Lung (tissue), 12 donors: ENCODE data around the gene CIDEA. TPM values are rescaled to one million over a fixed set of nuclear protein-coding genes. Genes with fewer than 3 reads are reported as not detected.

Experiments
- ATAC-seq: fragments of 200-7000 bp; cut with Tn5 transposase; one replicate; pipeline ENCODE4 v1.9.1; 2020; ENCODE audit warnings: moderate number of reproducible peaks; ENCODE audit not compliant: insufficient read depth, low FRiP score
- DNase-seq, 3 donors: peaks; one replicate each; pipeline ENCODE4 v3.0.0-alpha.2; 2013 to 2017
- H3K27ac ChIP-seq, 2 donors: one replicate each; pipeline ENCODE4 v1.5.1; 2013; ENCODE audit warnings: mild to moderate bottlenecking in 2 of 2, moderate library complexity in 2 of 2, control low read depth in 1 of 2, inconsistent platforms in 1 of 2, low read depth in 1 of 2, low read length in 1 of 2
- H3K27me3 ChIP-seq, 3 donors: one replicate each; pipeline ENCODE4 v1.5.1; 2013; ENCODE audit warnings: low read length in 2 of 3; ENCODE audit not compliant: control insufficient read depth in 3 of 3, insufficient read depth in 3 of 3
- H3K36me3 ChIP-seq, 4 donors: one replicate each; pipeline ENCODE4 v1.5.1; 2013; ENCODE audit warnings: low read length in 4 of 4, mild to moderate bottlenecking in 1 of 4, moderate library complexity in 1 of 4; ENCODE audit not compliant: control insufficient read depth in 4 of 4, insufficient read depth in 4 of 4
- H3K4me1 ChIP-seq, 5 donors: one replicate each; pipeline ENCODE4 v1.5.1; 2013; ENCODE audit warnings: low read length in 5 of 5, mild to moderate bottlenecking in 2 of 5, moderate library complexity in 1 of 5; ENCODE audit not compliant: control insufficient read depth in 5 of 5, insufficient read depth in 5 of 5
- H3K4me3 ChIP-seq: one replicate; pipeline ENCODE4 v1.5.1; 2013; ENCODE audit warnings: mild to moderate bottlenecking, control low read depth, moderate library complexity
- H3K9ac ChIP-seq, 2 donors: one replicate each; pipeline ENCODE4 v1.5.1; 2013; ENCODE audit warnings: low read length in 2 of 2, control low read depth in 1 of 2; ENCODE audit not compliant: insufficient read depth in 1 of 2
- H3K9me3 ChIP-seq, 4 donors: one replicate each; pipeline ENCODE4 v1.5.1; 2013; ENCODE audit warnings: low read length in 3 of 4, mild to moderate bottlenecking in 1 of 4, moderate library complexity in 1 of 4; ENCODE audit not compliant: control insufficient read depth in 4 of 4, insufficient read depth in 3 of 4
- CTCF ChIP-seq: IDR thresholded peaks from 2 replicates; pipeline ENCODE4 v1.5.1; 2012; ENCODE audit warnings: mild to moderate bottlenecking; ENCODE audit errors: control extremely low read depth, extremely low read depth
- WGBS, 2 donors: extraction: QIAGEN DNeasy Blood & Tissue Kit; methylation state at CpG; one replicate each; pipeline ENCODE4 v1.1.7; 2013; 5-methylcytosine and 5-hydroxymethylcytosine counted together
- polyA plus RNA-seq, 2 donors: library from polyadenylated mRNA; stranded (reverse); fragments of 200-250 nt; gene quantifications; one replicate each; pipeline ENCODE4 v1.2.1, GENCODE V29; 2013
- total RNA-seq, 2 donors: library from RNA; depleted of rRNA in 1 of 2; stranded (reverse); fragments of >200 nt in 1 of 2; gene quantifications; one replicate each; pipeline ENCODE4 v1.2.1, GENCODE V29; 2014 to 2021
- donor health status: control.
- donor health status: control.
- donor health status: Bipolar disorder and iron deficiency.
- donor health status: healthy.
- donor health status: DM: yes; HTN: yes; CAD: no.

CIDEA gene
- total and polyA plus RNA-seq, 4 donors, result 1.2 TPM; not detected in 3

- no peak for TF ChIP-seq CTCF
- Histone ChIP-seq H3K27me3 (no peaks in the 10 kb centered on the region), H3K9me3 (peaks cover 0 to 5% (median 0%) of the 10 kb centered on the region in 4 donors), H3K36me3 (peaks cover 16 to 31% (median 23%) of the 10 kb centered on the region in 4 donors), H3K9ac (no peak overlapping the region), H3K4me1 (peaks cover 0 to 10% (median 0%) of the 10 kb centered on the region in 5 donors), H3K4me3 (no peak overlapping the region), H3K27ac (no peak overlapping the region)
- DNase-seq, result no peak
- WGBS, 2 donors, result 63 to 71% methylated on average over 4 of the region's 4 CpGs
- no peak for ATAC-seq
Measured at GRCh38 chr18:12321333-12321732, 67.2 kb downstream of the CIDEA start.

GRCh38 chr18:12324991-12325725, 71.0 kb downstream of the CIDEA start:
- DNase-seq (no peak), ATAC-seq (no peak)
- no peak for TF ChIP-seq CTCF
- 98% methylated on average over 58 of the region's 58 CpGs for WGBS, 2 donors
- peaks cover 0 to 5% (median 0%) of the 10 kb centered on the region in 4 donors for H3K9me3 ChIP-seq
- no peak overlapping the region for H3K4me3 ChIP-seq
- no peak overlapping the region for H3K27ac ChIP-seq
- H3K4me1 ChIP-seq, result peaks cover 0 to 4% (median 0%) of the 10 kb centered on the region in 5 donors
- peaks cover 27 to 46% (median 32%) of the 10 kb centered on the region in 4 donors for H3K36me3 ChIP-seq
- H3K27me3 ChIP-seq, result no peaks in the 10 kb centered on the region
- no peak overlapping the region for H3K9ac ChIP-seq

- Histone ChIP-seq H3K4me1 (peaks cover 0 to 4% (median 0%) of the 10 kb centered on the region in 5 donors), H3K27ac (no peak overlapping the region), H3K9ac (no peak overlapping the region), H3K9me3 (peaks cover 0 to 5% (median 0%) of the 10 kb centered on the region in 4 donors), H3K27me3 (no peaks in the 10 kb centered on the region), H3K4me3 (no peak overlapping the region), H3K36me3 (peaks cover 26 to 45% (median 30%) of the 10 kb centered on the region in 4 donors)
- no peak for TF ChIP-seq CTCF
- WGBS, 2 donors, result 97 to 98% methylated on average over 29 of the region's 29 CpGs
- ATAC-seq (no peak), DNase-seq (no peak)
Measured at GRCh38 chr18:12325726-12326245, 71.6 kb downstream of the CIDEA start.
